Panc1 (cell line): Measurements from ENCODE around the gene SVOP. TPM values are rescaled to one million over a fixed set of nuclear protein-coding genes. Genes with fewer than 3 reads are reported as not detected.
A peak's percentile ranks its signal among the peaks of the same experiment; 100 is the strongest.

Source experiments
- ATAC-seq: fragments of 200-7000 bp; cut with Tn5 transposase; 2 replicates; pipeline ENCODE4 v1.9.1; 2020; ENCODE audit warnings: mild to moderate bottlenecking, moderate library complexity
- BruUV-seq: library from RNA; stranded (reverse); fragments of 400-500 nt; replicated peaks from 2 replicates; lab custom pipeline; 2021; lab: Mats Ljungman, UMichigan
- CTCF ChIA-PET: fragments of 300-600 bp; sonication (Branson Sonifier 250); formaldehyde crosslinking; loops from one replicate; lab custom pipeline; 2022; ENCODE audit warnings: antibody characterized with exemption; lab: Charles Lee
- POLR2A ChIA-PET: fragments of 300-600 bp; sonication (Branson Sonifier 250); formaldehyde crosslinking; loops from one replicate; lab custom pipeline; 2022; ENCODE audit warnings: antibody characterized with exemption; lab: Charles Lee
- DNase-seq: peaks from one replicate; pipeline ENCODE4 v3.0.0-alpha.2; 2010; ENCODE audit warnings: low read depth, low spot score
- H3K27ac ChIP-seq: 2 replicates; pipeline ENCODE4 v1.5.1; 2011; ENCODE audit warnings: mild to moderate bottlenecking, low read length, inconsistent platforms
- H3K27me3 ChIP-seq: fragments of 200-500 bp; sonication (Bioruptor generic); 2 replicates; pipeline ENCODE4 v1.6.0; 2014; ENCODE audit warnings: low read length, inconsistent platforms; ENCODE audit not compliant: control insufficient read depth, insufficient read depth
- H3K36me3 ChIP-seq: fragments of 200-500 bp; sonication (Bioruptor generic); 2 replicates; pipeline ENCODE4 v1.5.1; 2014; ENCODE audit warnings: inconsistent platforms, mild to moderate bottlenecking, low read length, moderate library complexity; ENCODE audit not compliant: control insufficient read depth, insufficient read depth
- H3K4me1 ChIP-seq: 2 replicates; pipeline ENCODE4 v1.5.1; 2011; ENCODE audit warnings: inconsistent platforms, mild to moderate bottlenecking, low read length, moderate library complexity; ENCODE audit not compliant: control insufficient read depth, insufficient read depth
- H3K4me3 ChIP-seq, 2 experiments: 2 replicates each; pipeline ENCODE4 v1.5.1; 2011 to 2012; ENCODE audit warnings: low read depth in 2 of 2, low read length in 2 of 2, mild to moderate bottlenecking in 2 of 2, inconsistent platforms in 1 of 2, moderate library complexity in 1 of 2
- H3K9me3 ChIP-seq: fragments of 200-500 bp; sonication (Bioruptor generic); 2 replicates; pipeline ENCODE4 v1.5.1; 2014; ENCODE audit warnings: low read depth, mild to moderate bottlenecking, inconsistent platforms, low read length, moderate library complexity; ENCODE audit not compliant: control insufficient read depth, insufficient read depth
- CTCF ChIP-seq: fragments of 450-650 bp; IDR thresholded peaks from 2 replicates; pipeline ENCODE4 v1.5.1; 2017; ENCODE audit warnings: mild to moderate bottlenecking
- POLR2AphosphoS5 ChIP-seq: IDR thresholded peaks from 2 replicates; pipeline ENCODE4 v1.6.1; 2012; ENCODE audit warnings: mild to moderate bottlenecking, low read depth, low read length, moderate library complexity
- SIN3A ChIP-seq: IDR thresholded peaks from 2 replicates; pipeline ENCODE4 v1.6.1; 2012; ENCODE audit warnings: low read depth, mild to moderate bottlenecking, low read length, moderate library complexity, borderline replicate concordance; ENCODE audit not compliant: insufficient read depth
- TCF7L2 ChIP-seq: IDR thresholded peaks from 2 replicates; pipeline ENCODE4 v1.6.1; 2011; ENCODE audit warnings: mild to moderate bottlenecking, low read depth, low read length, inconsistent platforms
- in situ Hi-C: cut with HindIII; loops from 2 replicates; pipeline ENCODE4 v1.10.0; 2016; ENCODE audit warnings: low sequenced_read_pairs, low pct_unique_long_range_greater_than_20kb
- intact Hi-C: fragments of 100-400 bp; cut with micrococcal nuclease; formaldehyde crosslinking; loops from one replicate; pipeline ENCODE4 v1.10.0; 2022; ENCODE audit not compliant: unreplicated experiment
- total RNA-seq: library from RNA; stranded (reverse); gene quantifications from one replicate; pipeline ENCODE4 v1.2.1, GENCODE V29; 2021; ENCODE audit not compliant: unreplicated experiment
- TF ChIP-seq, protein P1 (sequence below), 2 experiments: IDR thresholded peaks; 2 replicates each; pipeline ENCODE4 v1.6.1; 2011 to 2012; ENCODE audit warnings: low read depth in 2 of 2, control low read depth in 1 of 2, low read length in 1 of 2, mild to moderate bottlenecking in 1 of 2, moderate library complexity in 1 of 2; ENCODE audit not compliant: insufficient read depth in 1 of 2

The SVOP gene
- total RNA-seq, 1 experiment from 2014 or later, result not detected

- CTCF ChIA-PET, result no interaction called here
- TF ChIP-seq TCF7L2, result no peak
- TF ChIP-seq, protein P1, sequence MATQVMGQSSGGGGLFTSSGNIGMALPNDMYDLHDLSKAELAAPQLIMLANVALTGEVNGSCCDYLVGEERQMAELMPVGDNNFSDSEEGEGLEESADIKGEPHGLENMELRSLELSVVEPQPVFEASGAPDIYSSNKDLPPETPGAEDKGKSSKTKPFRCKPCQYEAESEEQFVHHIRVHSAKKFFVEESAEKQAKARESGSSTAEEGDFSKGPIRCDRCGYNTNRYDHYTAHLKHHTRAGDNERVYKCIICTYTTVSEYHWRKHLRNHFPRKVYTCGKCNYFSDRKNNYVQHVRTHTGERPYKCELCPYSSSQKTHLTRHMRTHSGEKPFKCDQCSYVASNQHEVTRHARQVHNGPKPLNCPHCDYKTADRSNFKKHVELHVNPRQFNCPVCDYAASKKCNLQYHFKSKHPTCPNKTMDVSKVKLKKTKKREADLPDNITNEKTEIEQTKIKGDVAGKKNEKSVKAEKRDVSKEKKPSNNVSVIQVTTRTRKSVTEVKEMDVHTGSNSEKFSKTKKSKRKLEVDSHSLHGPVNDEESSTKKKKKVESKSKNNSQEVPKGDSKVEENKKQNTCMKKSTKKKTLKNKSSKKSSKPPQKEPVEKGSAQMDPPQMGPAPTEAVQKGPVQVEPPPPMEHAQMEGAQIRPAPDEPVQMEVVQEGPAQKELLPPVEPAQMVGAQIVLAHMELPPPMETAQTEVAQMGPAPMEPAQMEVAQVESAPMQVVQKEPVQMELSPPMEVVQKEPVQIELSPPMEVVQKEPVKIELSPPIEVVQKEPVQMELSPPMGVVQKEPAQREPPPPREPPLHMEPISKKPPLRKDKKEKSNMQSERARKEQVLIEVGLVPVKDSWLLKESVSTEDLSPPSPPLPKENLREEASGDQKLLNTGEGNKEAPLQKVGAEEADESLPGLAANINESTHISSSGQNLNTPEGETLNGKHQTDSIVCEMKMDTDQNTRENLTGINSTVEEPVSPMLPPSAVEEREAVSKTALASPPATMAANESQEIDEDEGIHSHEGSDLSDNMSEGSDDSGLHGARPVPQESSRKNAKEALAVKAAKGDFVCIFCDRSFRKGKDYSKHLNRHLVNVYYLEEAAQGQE (IDR thresholded peaks at IDR 0.05; ENCODE audit: insufficient read depth in 1 of 2, low read depth in 2 of 2, low read length in 1 of 2), result no peak
- no peak for TF ChIP-seq SIN3A
- TF ChIP-seq POLR2AphosphoS5, result no peak
- no peak for TF ChIP-seq CTCF
- Histone ChIP-seq H3K36me3 (no peaks in the 10 kb centered on the region), H3K9me3 (no peaks in the 10 kb centered on the region), H3K4me1 (no peaks in the 10 kb centered on the region), H3K27me3 (no peaks in the 10 kb centered on the region), H3K4me3 (no peak overlapping the region), H3K27ac (no peak overlapping the region)
- in situ Hi-C loops (no loop called here), intact Hi-C loops (loop anchor here (10.0 kb wide), 1 partner anchor 198 kb away; no protein-coding TSS in a partner anchor)
- DNase-seq, result no peak
- BruUV-seq, result no TSS peak
- POLR2A ChIA-PET, result no interaction called here
- no peak for ATAC-seq
Observed at GRCh38 chr12:108886873-108887629, 133.8 kb downstream of the SVOP start.

GRCh38 chr12:108884116-108885012 is 136.5 kb downstream of the SVOP start:
- intact Hi-C loops, result loop anchor here (1.0 to 10.0 kb wide), 2 partner anchors 67 to 200 kb away; no protein-coding TSS in a partner anchor
- H3K4me1 ChIP-seq, result no peaks in the 10 kb centered on the region
- H3K27ac ChIP-seq, result no peak overlapping the region
- H3K36me3 ChIP-seq, result no peaks in the 10 kb centered on the region
- in situ Hi-C loops, result no loop called here
- no peak overlapping the region for H3K4me3 ChIP-seq
- no TSS peak for BruUV-seq
- TF ChIP-seq TCF7L2, result no peak
- peak; percentile 85 for TF ChIP-seq CTCF
- no peak for TF ChIP-seq POLR2AphosphoS5
- TF ChIP-seq, protein P1 (IDR thresholded peaks at IDR 0.05; ENCODE audit: insufficient read depth in 1 of 2, low read depth in 2 of 2, low read length in 1 of 2), result no peak
- no peak for TF ChIP-seq SIN3A
- no peaks in the 10 kb centered on the region for H3K9me3 ChIP-seq
- no peaks in the 10 kb centered on the region for H3K27me3 ChIP-seq
- peak; percentile 72 for ATAC-seq
- ChIA-PET CTCF (interaction anchor here (0.6 to 1.2 kb wide), 2 partner anchors 13 to 104 kb away, joined by 4 to 8 read pairs; no protein-coding TSS in a partner anchor), POLR2A (no interaction called here)
- DNase-seq, result peak; percentile 12
